HG03520 (cell line): ENCODE data around the gene KRTAP5-2.
"Not testable (repeated sequence)": the region's sequence is repeated elsewhere in the genome, so short reads cannot be mapped to it uniquely, and the experiment has no call there.

Experiments used
- ATAC-seq: cut with Tn5 transposase; IDR thresholded peaks from one replicate; pipeline ENCODE4 v1.9.1; 2021; ENCODE audit warnings: mild to moderate bottlenecking, moderate library complexity; ENCODE audit not compliant: unreplicated experiment

Gene KRTAP5-2

GRCh38 chr11:1597994-1598380 is at the start of gene KRTAP5-2:
TSS of gene KRTAP5-2 (minus strand) at chr11:1598294. CDS start at chr11:1598250, 44 bp downstream.
- ATAC-seq: no peak

- not testable (repeated sequence) for ATAC-seq
Measured at GRCh38 chr11:1646540-1646939, 48.4 kb upstream of the KRTAP5-2 start.

GRCh38 chr11:1645357-1645821 is 47.3 kb upstream of the KRTAP5-2 start:
- no peak for ATAC-seq

- ATAC-seq: no peak
Measured at GRCh38 chr11:1644601-1645356, 46.7 kb upstream of the KRTAP5-2 start.

- no peak for ATAC-seq
Measured at GRCh38 chr11:1643146-1643690, 45.1 kb upstream of the KRTAP5-2 start.

GRCh38 chr11:1642288-1643145 is 44.4 kb upstream of the KRTAP5-2 start:
- no peak for ATAC-seq

GRCh38 chr11:1641096-1641495 is 43.0 kb upstream of the KRTAP5-2 start:
- ATAC-seq: no peak

GRCh38 chr11:1640076-1640946 is 42.2 kb upstream of the KRTAP5-2 start:
- ATAC-seq: no peak

- no peak for ATAC-seq
Measured at GRCh38 chr11:1639666-1640065, 41.6 kb upstream of the KRTAP5-2 start.

GRCh38 chr11:1639102-1639620 is 41.1 kb upstream of the KRTAP5-2 start:
- ATAC-seq: no peak

- no peak for ATAC-seq
Measured at GRCh38 chr11:1638344-1638743, 40.2 kb upstream of the KRTAP5-2 start.

GRCh38 chr11:1637628-1638027 is 39.5 kb upstream of the KRTAP5-2 start:
- no peak for ATAC-seq

GRCh38 chr11:1636291-1636950 is 38.3 kb upstream of the KRTAP5-2 start:
- no peak for ATAC-seq

GRCh38 chr11:1633864-1634263 is 35.8 kb upstream of the KRTAP5-2 start:
- ATAC-seq: no peak

- no peak for ATAC-seq
Measured at GRCh38 chr11:1632053-1632714, 34.1 kb upstream of the KRTAP5-2 start.

GRCh38 chr11:1631066-1631568 is 33.0 kb upstream of the KRTAP5-2 start:
- no peak for ATAC-seq

GRCh38 chr11:1630271-1630670 is 32.2 kb upstream of the KRTAP5-2 start:
- ATAC-seq: no peak

GRCh38 chr11:1629326-1630185 is 31.5 kb upstream of the KRTAP5-2 start, which contains the start of gene KRTAP5-5:
TSS of gene KRTAP5-5 (plus strand) at chr11:1629775. CDS start at chr11:1629841, 66 bp downstream.
- ATAC-seq: no peak
